Endothelial cell of umbilical vein (primary cell): Measurements from ENCODE around the gene OXER1. TPM values are rescaled to one million over a fixed set of nuclear protein-coding genes. Genes with fewer than 3 reads are reported as not detected.

Source experiments
- BruUV-seq: library from RNA; stranded (reverse); fragments of 400-500 nt; replicated peaks from 2 replicates; lab custom pipeline; 2021; lab: Mats Ljungman, UMichigan
- CTCF ChIA-PET: fragments of 300-600, 350-600 bp; sonication (Branson Sonifier 250); formaldehyde crosslinking; loops from one replicate; lab custom pipeline; 2021; ENCODE audit warnings: antibody characterized with exemption, inconsistent platforms; lab: Charles Lee
- POLR2A ChIA-PET: fragments of 300-600, 350-600 bp; sonication (Branson Sonifier 250); formaldehyde crosslinking; loops from one replicate; lab custom pipeline; 2021; ENCODE audit warnings: antibody characterized with exemption, inconsistent platforms; lab: Charles Lee
- DNase-seq: peaks from one replicate; pipeline ENCODE4 v3.0.0-alpha.2; 2011; ENCODE audit warnings: low read depth, low spot score
- FAIRE-seq: peaks from 2 replicates; lab custom pipeline; 2011; peaks lifted over from hg19 to GRCh38; lab: Jason Lieb, UNC
- H2AFZ ChIP-seq: 2 replicates; pipeline ENCODE4 v1.6.0; 2012; ENCODE audit warnings: low read depth, low read length, control low read depth, inconsistent platforms
- H3K27ac ChIP-seq: 2 replicates; pipeline ENCODE4 v1.5.1; 2011; ENCODE audit warnings: low read depth, mild to moderate bottlenecking, control low read depth, low read length, moderate library complexity; ENCODE audit not compliant: insufficient read depth
- H3K27me3 ChIP-seq, 2 experiments: 2 replicates each; pipeline versions ENCODE4 v1.6.0 to v1.6.1; 2011; ENCODE audit warnings: low read length in 2 of 2, mixed read lengths in 1 of 2; ENCODE audit not compliant: control insufficient read depth in 2 of 2, insufficient read depth in 2 of 2
- H3K36me3 ChIP-seq, 2 experiments: 2 replicates in 1 of 2; 3 replicates in 1 of 2; pipeline ENCODE4 v1.5.1; 2011; ENCODE audit warnings: low read length in 2 of 2, mild to moderate bottlenecking in 1 of 2, moderate library complexity in 1 of 2; ENCODE audit not compliant: control insufficient read depth in 2 of 2, insufficient read depth in 2 of 2; ENCODE audit errors: extremely low read depth in 1 of 2
- H3K4me1 ChIP-seq: 3 replicates; pipeline ENCODE4 v1.5.1; 2011; ENCODE audit warnings: mild to moderate bottlenecking, low read length; ENCODE audit not compliant: control insufficient read depth, insufficient read depth; ENCODE audit errors: extremely low read depth
- H3K4me2 ChIP-seq: 2 replicates; pipeline ENCODE4 v1.6.1; 2011; ENCODE audit warnings: low read length, control low read depth, mixed read lengths; ENCODE audit not compliant: insufficient read depth
- H3K4me3 ChIP-seq, 3 experiments: fragments of 200-600 bp in 1 of 3; sonication (generic), shearing (Covaris generic) in 1 of 3; replicated peaks in 1 of 3; 2 replicates each; pipeline ENCODE4 v1.5.1; 2011 to 2016; ENCODE audit warnings: control low read depth in 3 of 3, low read length in 3 of 3, mild to moderate bottlenecking in 2 of 3, inconsistent platforms in 1 of 3, low read depth in 1 of 3, moderate library complexity in 1 of 3; ENCODE audit not compliant: insufficient read depth in 1 of 3
- H3K79me2 ChIP-seq: 2 replicates; pipeline ENCODE4 v1.6.0; 2012; ENCODE audit warnings: low read length, inconsistent platforms; ENCODE audit not compliant: control insufficient read depth, insufficient read depth
- H3K9ac ChIP-seq: replicated peaks from 2 replicates; pipeline ENCODE3; 2011; ENCODE audit warnings: low read length, control low read depth; ENCODE audit not compliant: insufficient read depth; ENCODE audit errors: extremely low read depth
- H3K9me1 ChIP-seq: replicated peaks from 3 replicates; pipeline ENCODE4 v1.6.0; 2011; ENCODE audit warnings: mild to moderate bottlenecking, low read length; ENCODE audit not compliant: control insufficient read depth, insufficient read depth; ENCODE audit errors: extremely low read depth
- H3K9me3 ChIP-seq: replicated peaks from 2 replicates; pipeline ENCODE4 v1.5.1; 2012; ENCODE audit warnings: low read length, inconsistent platforms; ENCODE audit not compliant: control insufficient read depth, insufficient read depth
- H4K20me1 ChIP-seq: replicated peaks from 2 replicates; pipeline ENCODE3; 2011; ENCODE audit warnings: mild to moderate bottlenecking, low read length; ENCODE audit not compliant: control insufficient read depth, insufficient read depth; ENCODE audit errors: extremely low read depth
- CTCF ChIP-seq, 2 donors: IDR thresholded peaks; 1 replicate in 1 of 2; 2 replicates in 1 of 2; pipeline ENCODE4 v1.5.1; 2011; ENCODE audit warnings: low read length in 2 of 2, mild to moderate bottlenecking in 2 of 2, moderate library complexity in 2 of 2, control low read depth in 1 of 2, inconsistent platforms in 1 of 2, low read depth in 1 of 2; ENCODE audit not compliant: insufficient read depth in 1 of 2; ENCODE audit errors: extremely low read depth in 1 of 2
- EZH2 ChIP-seq: IDR thresholded peaks from 2 replicates; pipeline ENCODE4 v1.6.1; 2012; ENCODE audit warnings: borderline replicate concordance, low read depth, mild to moderate bottlenecking, moderate library complexity, low read length, inconsistent platforms; ENCODE audit not compliant: severe bottlenecking
- FOS ChIP-seq: IDR thresholded peaks from 2 replicates; pipeline ENCODE4 v1.6.1; 2011; ENCODE audit warnings: mild to moderate bottlenecking, low read length, moderate library complexity, borderline replicate concordance; ENCODE audit not compliant: insufficient read depth
- GATA2 ChIP-seq: IDR thresholded peaks from 2 replicates; pipeline ENCODE4 v1.7.0; 2011; ENCODE audit warnings: low read depth, mild to moderate bottlenecking, moderate library complexity, mixed read lengths, low read length; ENCODE audit not compliant: insufficient read length, insufficient read depth
- JUN ChIP-seq: IDR thresholded peaks from 2 replicates; pipeline ENCODE4 v1.6.1; 2011; ENCODE audit warnings: borderline replicate concordance, low read depth; ENCODE audit not compliant: insufficient read length, insufficient read depth
- MYC ChIP-seq: IDR thresholded peaks from one replicate; pipeline ENCODE4 v1.6.1; 2011; ENCODE audit warnings: mild to moderate bottlenecking, low read depth, low read length
- POLR2A ChIP-seq: IDR thresholded peaks from 2 replicates; pipeline ENCODE4 v1.6.1; 2012; ENCODE audit warnings: low read depth, mild to moderate bottlenecking, control low read depth, low read length
- POLR2AphosphoS5 ChIP-seq: IDR thresholded peaks from 2 replicates; pipeline ENCODE4 v1.6.1; 2012; ENCODE audit warnings: low read depth, mild to moderate bottlenecking, control low read depth, low read length, moderate library complexity; ENCODE audit not compliant: insufficient read depth
- dilution Hi-C: fragments of 300-500 bp; cut with MboI; formaldehyde crosslinking; loops from one replicate; pipeline ENCODE4 v1.15.0; 2019; ENCODE audit warnings: low sequenced_read_pairs; ENCODE audit not compliant: extremely low pct_ligation_motif_present
- intact Hi-C: fragments of 100-400 bp; cut with micrococcal nuclease; formaldehyde crosslinking; loops from one replicate; pipeline ENCODE4 v1.10.0; 2022
- polyA plus RNA-seq, 4 experiments: library from polyadenylated mRNA; depleted of rRNA in 3 of 4; stranded (reverse) in 3 of 4; unstranded in 1 of 4; fragments of >200 nt; gene quantifications; 2 replicates each; pipeline versions ENCODE4 v1.2.1 to v1.2.3, GENCODE V29; 2011 to 2012; ENCODE audit warnings: missing spikeins in 1 of 4
- total RNA-seq: library from RNA; stranded (reverse); gene quantifications from 2 replicates; pipeline ENCODE4 v1.2.3, GENCODE V29; 2021
- TF ChIP-seq, protein P1 (sequence below): IDR thresholded peaks from 2 replicates; pipeline ENCODE4 v1.6.1; 2011; ENCODE audit not compliant: insufficient read depth, insufficient read length

OXER1 gene
- total and polyA plus RNA-seq, 2 donors (not counting 3 experiments of a cell fraction or from before 2014, with no cell fraction given): 0.18 TPM

- dilution Hi-C loops (no loop called here), intact Hi-C loops (no loop called here)
- TF ChIP-seq GATA2: no peak
- TF ChIP-seq FOS: no peak
- TF ChIP-seq CTCF (IDR thresholded peaks at IDR 0.05; ENCODE audit: extremely low read depth in 1 of 2, insufficient read depth in 1 of 2, low read depth in 1 of 2, low read length in 2 of 2): no peak
- POLR2A ChIA-PET: no interaction called here
- H3K9me3 ChIP-seq: no peaks in the 10 kb centered on the region
- CTCF ChIA-PET: no interaction called here
- H3K27ac ChIP-seq: no peak overlapping the region
- DNase-seq: no peak
- no peak for FAIRE-seq
- peaks cover 8 to 12% of the 10 kb centered on the region in 2 experiments for H3K27me3 ChIP-seq
- H3K9ac ChIP-seq: no peak overlapping the region
- H3K4me2 ChIP-seq: no peak overlapping the region
- no peaks in the 10 kb centered on the region for H3K9me1 ChIP-seq
- H4K20me1 ChIP-seq: no peaks in the 10 kb centered on the region
- no peak overlapping the region for H3K4me3 ChIP-seq
- peaks cover 3% of the 10 kb centered on the region for H3K4me1 ChIP-seq
- no peaks in the 10 kb centered on the region for H3K36me3 ChIP-seq
- H2AFZ ChIP-seq: no peak overlapping the region
- H3K79me2 ChIP-seq: no peaks in the 10 kb centered on the region
- no TSS peak for BruUV-seq
These were observed 40.4 kb upstream of the OXER1 start for GRCh38 chr2:42804338-42804737.

DNA sequence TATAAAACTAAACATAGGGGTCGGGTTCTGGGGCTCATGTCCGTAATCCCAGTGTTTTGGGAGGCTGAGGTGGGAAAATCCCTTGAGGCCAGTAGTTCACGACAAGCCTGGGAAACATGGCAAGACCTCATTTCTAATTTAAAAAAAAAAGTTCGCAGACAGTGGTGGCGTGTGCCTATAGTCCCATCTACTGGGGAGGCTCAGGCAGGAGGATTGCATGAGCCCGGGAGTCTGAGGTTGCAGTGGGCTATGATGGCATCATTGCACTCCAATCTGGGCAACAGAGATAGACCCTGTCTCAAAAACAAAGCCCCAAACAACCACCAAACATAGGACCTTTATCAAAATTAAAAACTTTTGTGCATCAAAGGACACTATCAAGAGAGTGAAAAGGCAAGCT, 38.2 kb upstream of the OXER1 start:
- Histone ChIP-seq H3K4me1 (no peaks in the 10 kb centered on the region), H3K9me1 (no peaks in the 10 kb centered on the region), H3K9me3 (no peaks in the 10 kb centered on the region), H3K9ac (no peak overlapping the region), H3K27me3 (peaks cover 8 to 12% of the 10 kb centered on the region in 2 experiments), H3K4me2 (no peak overlapping the region), H4K20me1 (no peaks in the 10 kb centered on the region), H2AFZ (no peak overlapping the region), H3K27ac (no peak overlapping the region), H3K79me2 (no peaks in the 10 kb centered on the region), H3K4me3 (no peak overlapping the region), H3K36me3 (no peaks in the 10 kb centered on the region)
- DNase-seq (no peak), FAIRE-seq (no peak)
- no TSS peak for BruUV-seq
- POLR2A ChIA-PET: no interaction called here
- dilution Hi-C loops (no loop called here), intact Hi-C loops (no loop called here)
- TF ChIP-seq POLR2A (no peak), CTCF (IDR thresholded peaks at IDR 0.05; ENCODE audit: extremely low read depth in 1 of 2, insufficient read depth in 1 of 2, low read depth in 1 of 2, low read length in 2 of 2) (no peak), FOS (no peak), JUN (no peak), POLR2AphosphoS5 (no peak), MYC (no peak), GATA2 (no peak), EZH2 (no peak)
- TF ChIP-seq, protein P1, sequence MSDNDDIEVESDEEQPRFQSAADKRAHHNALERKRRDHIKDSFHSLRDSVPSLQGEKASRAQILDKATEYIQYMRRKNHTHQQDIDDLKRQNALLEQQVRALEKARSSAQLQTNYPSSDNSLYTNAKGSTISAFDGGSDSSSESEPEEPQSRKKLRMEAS: no peak
- CTCF ChIA-PET: no interaction called here
